Hepatocyte (in vitro differentiated cells): ENCODE data around the gene ITGB7. TPM values are rescaled to one million over a fixed set of nuclear protein-coding genes. Genes with fewer than 3 reads are reported as not detected.

ENCODE experiments used
- DNase-seq: peaks from one replicate; pipeline ENCODE4 v3.0.0-alpha.2; 2016; ENCODE audit warnings: low spot score
- H2AFZ ChIP-seq: fragments of 200-600 bp; sonication (generic); 2 replicates; pipeline ENCODE4 v1.6.0; 2016; ENCODE audit warnings: antibody characterized with exemption, mild to moderate bottlenecking
- H3K27ac ChIP-seq: fragments of 200-600 bp; sonication (generic); 2 replicates; pipeline ENCODE4 v1.5.1; 2016; ENCODE audit warnings: mild to moderate bottlenecking
- H3K27me3 ChIP-seq: fragments of 200-600 bp; sonication (generic); 2 replicates; pipeline ENCODE4 v1.6.1; 2016
- H3K36me3 ChIP-seq: fragments of 200-600 bp; sonication (generic); replicated peaks from 2 replicates; pipeline ENCODE4 v1.5.1; 2016; ENCODE audit warnings: low read depth; ENCODE audit not compliant: insufficient read depth
- H3K4me1 ChIP-seq: fragments of 200-600 bp; sonication (generic); 2 replicates; pipeline ENCODE4 v1.5.1; 2016; ENCODE audit warnings: mild to moderate bottlenecking, moderate library complexity; ENCODE audit not compliant: insufficient read depth
- H3K4me2 ChIP-seq: fragments of 200-600 bp; sonication (generic); 2 replicates; pipeline ENCODE4 v1.6.0; 2016
- H3K4me3 ChIP-seq: fragments of 200-600 bp; sonication (generic); 2 replicates; pipeline ENCODE4 v1.5.1; 2016; ENCODE audit warnings: mild to moderate bottlenecking
- H3K79me2 ChIP-seq: fragments of 200-600 bp; sonication (generic); 2 replicates; pipeline ENCODE4 v1.6.0; 2017; ENCODE audit warnings: mild to moderate bottlenecking
- H3K9me2 ChIP-seq: fragments of 200-600 bp; sonication (generic); replicated peaks from 2 replicates; pipeline ENCODE4 v1.6.0; 2017; ENCODE audit warnings: mild to moderate bottlenecking; ENCODE audit not compliant: insufficient read depth
- H3K9me3 ChIP-seq: fragments of 200-600 bp; sonication (generic); 2 replicates; pipeline ENCODE4 v1.5.1; 2016; ENCODE audit warnings: low read depth, mild to moderate bottlenecking
- H4K20me1 ChIP-seq: fragments of 200-600 bp; sonication (generic); 2 replicates; pipeline ENCODE4 v1.6.0; 2016; ENCODE audit warnings: mild to moderate bottlenecking; ENCODE audit not compliant: insufficient read depth, poor library complexity, severe bottlenecking
- EZH2 ChIP-seq: fragments of 200-600 bp; sonication (generic); IDR thresholded peaks from 2 replicates; pipeline ENCODE4 v1.6.1; 2016; ENCODE audit warnings: antibody characterized with exemption, mild to moderate bottlenecking, borderline replicate concordance
- EZH2phosphoT487 ChIP-seq: fragments of 200-600 bp; sonication (generic); IDR thresholded peaks from one replicate; pipeline ENCODE4 v1.6.1; 2018; ENCODE audit warnings: antibody characterized with exemption, mild to moderate bottlenecking, low read depth, moderate library complexity; ENCODE audit not compliant: unreplicated experiment, severe bottlenecking
- WGBS: methylation state at CpG from one replicate; pipeline ENCODE4 v1.1.6; 2016; ENCODE audit warnings: low lambda C conversion rate; ENCODE audit errors: missing lambda C conversion rate; 5-methylcytosine and 5-hydroxymethylcytosine counted together
- polyA plus RNA-seq: library from polyadenylated mRNA; unstranded; fragments of >200 nt; fragmentation: Nextera tagmentation; extraction: Ambion mirVana; gene quantifications from 2 replicates; pipeline ENCODE4 v1.2.1, GENCODE V29; 2016
- total RNA-seq: library from RNA; depleted of rRNA; stranded (reverse); fragments of >200 nt; gene quantifications from 2 replicates; pipeline ENCODE4 v1.2.3, GENCODE V29; 2014
- TF ChIP-seq, protein P1 (sequence below): fragments of 200-600 bp; sonication (generic); IDR thresholded peaks from 2 replicates; pipeline ENCODE4 v1.5.1; 2016; ENCODE audit warnings: antibody characterized with exemption, mild to moderate bottlenecking; ENCODE audit not compliant: poor library complexity

Gene ITGB7
- total and polyA plus RNA-seq, 2 experiments from 2014 or later, result 0.23 TPM; not detected in 1

DNA sequence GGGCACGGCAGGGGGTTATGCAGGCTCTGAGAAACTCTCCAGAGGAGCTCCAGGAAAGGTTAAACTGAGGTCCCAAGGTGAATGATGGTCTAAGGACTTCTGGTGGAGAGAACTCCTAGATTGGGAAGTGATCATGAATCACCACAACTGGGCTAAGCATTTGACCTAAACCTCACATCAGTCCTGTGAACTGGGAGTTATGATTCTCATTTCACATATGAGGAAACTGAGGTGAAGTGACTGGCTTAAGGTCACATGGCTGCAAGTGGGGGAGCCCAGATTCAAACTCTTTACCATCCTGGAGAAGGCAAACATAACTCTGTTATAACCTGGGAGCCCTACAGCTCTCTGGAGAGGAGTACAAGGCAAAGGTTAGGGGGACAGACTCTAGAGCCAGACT is 20.8 kb upstream of the ITGB7 start:
- Histone ChIP-seq H3K79me2 (peaks cover 11% of the 10 kb centered on the region), H4K20me1 (no peaks in the 10 kb centered on the region), H3K4me3 (no peak overlapping the region), H3K4me2 (no peak overlapping the region), H3K27ac (no peak overlapping the region), H3K36me3 (no peaks in the 10 kb centered on the region), H3K9me3 (no peaks in the 10 kb centered on the region), H2AFZ (no peak overlapping the region), H3K27me3 (no peaks in the 10 kb centered on the region), H3K9me2 (no peaks in the 10 kb centered on the region), H3K4me1 (peaks cover 40% of the 10 kb centered on the region)
- TF ChIP-seq, protein P1, sequence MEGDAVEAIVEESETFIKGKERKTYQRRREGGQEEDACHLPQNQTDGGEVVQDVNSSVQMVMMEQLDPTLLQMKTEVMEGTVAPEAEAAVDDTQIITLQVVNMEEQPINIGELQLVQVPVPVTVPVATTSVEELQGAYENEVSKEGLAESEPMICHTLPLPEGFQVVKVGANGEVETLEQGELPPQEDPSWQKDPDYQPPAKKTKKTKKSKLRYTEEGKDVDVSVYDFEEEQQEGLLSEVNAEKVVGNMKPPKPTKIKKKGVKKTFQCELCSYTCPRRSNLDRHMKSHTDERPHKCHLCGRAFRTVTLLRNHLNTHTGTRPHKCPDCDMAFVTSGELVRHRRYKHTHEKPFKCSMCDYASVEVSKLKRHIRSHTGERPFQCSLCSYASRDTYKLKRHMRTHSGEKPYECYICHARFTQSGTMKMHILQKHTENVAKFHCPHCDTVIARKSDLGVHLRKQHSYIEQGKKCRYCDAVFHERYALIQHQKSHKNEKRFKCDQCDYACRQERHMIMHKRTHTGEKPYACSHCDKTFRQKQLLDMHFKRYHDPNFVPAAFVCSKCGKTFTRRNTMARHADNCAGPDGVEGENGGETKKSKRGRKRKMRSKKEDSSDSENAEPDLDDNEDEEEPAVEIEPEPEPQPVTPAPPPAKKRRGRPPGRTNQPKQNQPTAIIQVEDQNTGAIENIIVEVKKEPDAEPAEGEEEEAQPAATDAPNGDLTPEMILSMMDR, result no peak
- no peak for TF ChIP-seq EZH2
- no peak for TF ChIP-seq EZH2phosphoT487
- 94% methylated on average over 1 of the region's 1 CpG for WGBS
- DNase-seq, result no peak

DNA sequence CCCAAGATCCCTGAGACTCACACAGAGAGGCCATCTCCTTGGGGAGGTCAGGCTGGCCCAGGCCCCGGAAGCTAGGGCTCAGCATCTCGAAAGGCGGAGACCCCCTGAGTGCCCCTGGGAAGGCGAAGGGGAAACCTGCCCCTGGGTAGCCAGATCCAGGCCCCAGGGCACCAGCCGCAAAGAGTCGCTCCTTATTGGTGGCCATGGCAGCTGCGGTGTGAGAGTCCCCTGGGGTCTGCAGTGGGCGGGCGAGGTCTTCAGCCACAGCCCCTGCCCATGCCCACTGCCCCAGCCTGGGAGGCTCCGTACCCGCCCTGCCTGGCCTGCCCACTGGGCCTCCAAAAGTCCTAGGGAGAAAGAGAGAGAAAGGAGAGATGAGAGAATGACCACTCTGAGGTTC is 20.3 kb upstream of the ITGB7 start:
- Histone ChIP-seq H4K20me1 (no peaks in the 10 kb centered on the region), H3K4me3 (no peak overlapping the region), H3K4me2 (no peak overlapping the region), H3K9me3 (no peaks in the 10 kb centered on the region), H3K27ac (no peak overlapping the region), H3K4me1 (peaks cover 40% of the 10 kb centered on the region), H3K27me3 (no peaks in the 10 kb centered on the region), H2AFZ (no peak overlapping the region), H3K79me2 (peaks cover 11% of the 10 kb centered on the region), H3K36me3 (no peaks in the 10 kb centered on the region), H3K9me2 (no peaks in the 10 kb centered on the region)
- 96% methylated on average over 10 of the region's 11 CpGs for WGBS
- no peak for DNase-seq
- TF ChIP-seq EZH2phosphoT487 (no peak), EZH2 (no peak)
- TF ChIP-seq, protein P1, result no peak

DNA sequence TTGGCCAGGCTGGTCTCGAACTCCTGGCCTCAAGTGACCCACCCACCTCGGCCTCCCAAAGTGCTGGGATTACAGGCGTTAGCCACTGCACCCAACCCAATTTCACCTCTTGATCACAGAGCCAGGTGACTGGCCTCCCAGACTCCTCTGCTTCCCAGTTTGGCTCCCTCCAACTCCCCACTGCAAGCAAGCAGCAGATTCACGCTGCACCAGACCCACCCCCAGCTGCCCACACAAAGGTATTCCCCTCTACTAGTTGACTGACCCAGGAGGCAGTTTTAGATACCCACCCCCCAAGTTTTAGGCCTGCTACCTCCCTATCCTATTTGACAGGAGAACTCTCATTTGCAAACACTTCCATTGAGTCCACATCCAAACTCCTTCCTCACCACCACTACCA is 19.8 kb upstream of the ITGB7 start:
- 93% methylated on average over 4 of the region's 4 CpGs for WGBS
- H3K27ac ChIP-seq, result no peak overlapping the region

More for the DNA sequence above, 19.8 kb upstream of the ITGB7 start:
- Histone ChIP-seq H3K36me3 (no peaks in the 10 kb centered on the region), H3K79me2 (peaks cover 11% of the 10 kb centered on the region), H3K27me3 (no peaks in the 10 kb centered on the region), H2AFZ (no peak overlapping the region), H3K4me3 (no peak overlapping the region), H3K9me3 (no peaks in the 10 kb centered on the region), H3K9me2 (no peaks in the 10 kb centered on the region), H4K20me1 (no peaks in the 10 kb centered on the region), H3K4me1 (peaks cover 44% of the 10 kb centered on the region), H3K4me2 (no peak overlapping the region)
- no peak for DNase-seq
- TF ChIP-seq, protein P1, result no peak
- TF ChIP-seq EZH2phosphoT487 (no peak), EZH2 (no peak)
